HFF-Myc (cell line): ENCODE results near the gene PCOLCE2.

Experiments used
- DNase-seq: peaks from one replicate; pipeline ENCODE4 v3.0.0-alpha.2; 2011; ENCODE audit warnings: low read depth; ENCODE audit errors: extremely low read depth
- H3K4me3 ChIP-seq: replicated peaks from 2 replicates; pipeline ENCODE4 v1.5.1; 2011; ENCODE audit warnings: low read depth, mild to moderate bottlenecking, control low read depth, low read length
- CTCF ChIP-seq: IDR thresholded peaks from 2 replicates; pipeline ENCODE4 v1.5.1; 2012; ENCODE audit warnings: mild to moderate bottlenecking, low read depth, low read length, control low read depth; ENCODE audit errors: missing control alignments

PCOLCE2 gene

GRCh38 chr3:142839831-142840230, 49.1 kb downstream of the PCOLCE2 start:
- DNase-seq: no peak
- no peak for TF ChIP-seq CTCF
- no peak overlapping the region for H3K4me3 ChIP-seq

GRCh38 chr3:142837526-142837925, 51.4 kb downstream of the PCOLCE2 start:
- no peak for DNase-seq
- no peak for TF ChIP-seq CTCF
- no peak overlapping the region for H3K4me3 ChIP-seq

GRCh38 chr3:142828703-142829305, 60.1 kb downstream of the PCOLCE2 start:
- TF ChIP-seq CTCF: peak; percentile 89
- H3K4me3 ChIP-seq: no peak overlapping the region

GRCh38 chr3:142819179-142819578, 69.7 kb downstream of the PCOLCE2 start:
- no peak for TF ChIP-seq CTCF
- DNase-seq: no peak
- H3K4me3 ChIP-seq: no peak overlapping the region

More at GRCh38 chr3:142828703-142829305, 60.1 kb downstream of the PCOLCE2 start:
- DNase-seq: peak; percentile 67

- TF ChIP-seq CTCF: no peak
- no peak for DNase-seq
- H3K4me3 ChIP-seq: no peak overlapping the region
Observed at GRCh38 chr3:142818651-142819050, 70.2 kb downstream of the PCOLCE2 start.

- DNase-seq: no peak
- no peak for TF ChIP-seq CTCF
- no peak overlapping the region for H3K4me3 ChIP-seq
Observed at GRCh38 chr3:142817897-142818296, 71.0 kb downstream of the PCOLCE2 start.

- no peak for DNase-seq
- no peak for TF ChIP-seq CTCF
- H3K4me3 ChIP-seq: no peak overlapping the region
Observed at GRCh38 chr3:142817356-142817755, 71.5 kb downstream of the PCOLCE2 start.
